T-helper 22 cell (primary cell): ENCODE measurements around the gene TMEM178A.
"Not testable (repeated sequence)": the region's sequence is repeated elsewhere in the genome, so short reads cannot be mapped to it uniquely, and the experiment has no call there.

Experiments used
- DNase-seq: peaks from one replicate; pipeline ENCODE4 v3.0.0-alpha.2; 2020; ENCODE audit warnings: low read depth

TMEM178A gene

DNA sequence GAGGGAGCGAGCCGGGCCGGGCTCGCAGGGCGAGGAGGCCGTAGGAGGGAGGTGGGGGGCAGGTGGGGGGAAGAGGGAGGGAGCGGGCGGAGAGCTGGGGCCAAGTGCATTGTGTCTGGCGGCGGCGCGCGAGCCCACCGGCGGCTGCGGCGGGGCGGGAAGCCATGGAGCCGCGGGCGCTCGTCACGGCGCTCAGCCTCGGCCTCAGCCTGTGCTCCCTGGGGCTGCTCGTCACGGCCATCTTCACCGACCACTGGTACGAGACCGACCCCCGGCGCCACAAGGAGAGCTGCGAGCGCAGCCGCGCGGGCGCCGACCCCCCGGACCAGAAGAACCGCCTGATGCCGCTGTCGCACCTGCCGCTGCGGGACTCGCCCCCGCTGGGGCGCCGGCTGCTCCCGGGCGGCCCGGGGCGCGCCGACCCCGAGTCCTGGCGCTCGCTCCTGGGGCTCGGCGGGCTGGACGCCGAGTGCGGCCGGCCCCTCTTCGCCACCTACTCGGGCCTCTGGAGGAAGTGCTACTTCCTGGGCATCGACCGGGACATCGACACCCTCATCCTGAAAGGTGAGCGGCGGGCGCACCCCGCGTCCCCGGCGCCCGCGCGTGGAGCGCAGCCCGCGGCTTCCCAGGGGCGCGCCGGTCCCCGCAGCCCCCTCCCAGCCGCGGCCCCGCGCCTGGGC, at the start of gene TMEM178A:
TSS of gene TMEM178A (plus strand) at position 107 of the 680 bp plus-strand sequence. CDS start at position 165, 58 bp downstream.
- no peak for DNase-seq

DNA sequence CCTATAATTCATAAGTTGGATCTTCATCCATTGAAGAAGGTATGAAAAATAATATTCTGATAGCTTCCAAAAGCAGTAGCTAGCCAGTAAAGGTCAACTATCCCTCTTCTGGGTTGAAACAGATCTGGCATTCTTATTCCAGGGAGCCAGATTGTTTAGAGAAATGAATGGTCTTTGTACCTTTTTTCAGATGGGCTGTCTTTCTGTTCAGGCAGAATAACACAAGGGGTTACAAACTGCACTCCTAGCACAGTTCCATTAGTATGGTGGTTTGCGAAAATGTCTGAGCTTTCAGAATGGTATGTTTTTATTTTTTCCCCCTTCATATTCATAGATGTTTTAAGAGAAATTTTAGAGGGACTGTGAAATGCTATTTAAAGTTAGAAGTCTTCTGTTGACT, 47.5 kb upstream of the TMEM178A start:
- no peak for DNase-seq

DNA sequence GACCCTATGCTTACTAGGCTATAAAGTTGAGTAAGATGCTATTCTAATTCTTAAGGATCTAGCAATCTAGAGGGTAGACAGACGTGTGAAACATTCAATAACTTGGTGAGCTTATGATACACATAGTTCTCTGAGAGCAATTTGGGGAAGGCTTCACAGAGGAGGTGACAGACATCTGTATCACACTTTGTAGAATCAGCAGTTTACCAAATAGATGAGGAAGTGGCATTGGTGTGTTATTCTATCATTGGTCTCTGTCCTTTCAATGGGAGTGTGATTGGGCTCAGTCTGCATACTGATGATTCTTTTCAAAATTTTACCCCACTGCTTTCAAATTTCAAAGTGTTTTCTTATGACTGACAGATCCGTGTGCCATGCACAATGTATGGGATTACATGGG, 47.0 kb upstream of the TMEM178A start:
- DNase-seq = no peak

DNA sequence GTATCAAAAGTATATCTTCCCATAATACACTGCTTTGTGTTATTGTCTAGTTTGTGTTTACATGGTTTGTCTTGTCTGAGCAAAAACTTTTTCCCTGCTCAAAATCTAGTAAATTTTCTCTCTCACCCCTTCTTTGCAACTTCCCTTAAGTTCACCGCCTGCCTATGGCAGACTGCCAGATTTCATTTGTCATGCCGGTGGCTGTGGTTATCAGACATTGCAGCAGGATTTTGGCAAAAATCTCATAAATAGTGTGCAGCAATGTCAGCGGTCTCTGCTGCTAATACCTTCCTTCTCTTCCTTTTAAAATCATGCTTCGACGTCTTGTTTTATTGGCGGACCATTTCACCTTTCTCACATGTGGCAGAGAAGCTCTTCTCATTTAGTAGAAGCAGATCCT, 45.6 kb upstream of the TMEM178A start:
- no peak for DNase-seq

DNA sequence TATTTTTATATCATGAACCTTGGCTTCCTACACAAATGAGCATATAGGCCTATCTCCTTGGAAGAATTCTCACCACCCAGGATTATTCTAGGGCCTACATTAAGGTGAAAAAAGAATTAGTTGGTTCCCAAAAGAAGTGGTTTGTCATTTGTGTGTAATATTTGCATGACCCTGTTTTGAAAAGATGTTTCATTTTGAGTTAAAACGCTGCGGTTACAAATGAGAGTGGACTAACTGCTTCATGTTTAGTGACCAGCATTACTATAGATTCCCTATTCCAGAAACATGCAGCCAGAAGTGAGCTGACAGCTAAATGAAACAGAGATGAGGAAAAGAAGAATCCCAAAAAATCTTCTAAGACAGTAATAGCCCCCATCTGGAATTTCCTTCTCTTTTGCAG, 44.1 kb upstream of the TMEM178A start:
- no peak for DNase-seq

DNA sequence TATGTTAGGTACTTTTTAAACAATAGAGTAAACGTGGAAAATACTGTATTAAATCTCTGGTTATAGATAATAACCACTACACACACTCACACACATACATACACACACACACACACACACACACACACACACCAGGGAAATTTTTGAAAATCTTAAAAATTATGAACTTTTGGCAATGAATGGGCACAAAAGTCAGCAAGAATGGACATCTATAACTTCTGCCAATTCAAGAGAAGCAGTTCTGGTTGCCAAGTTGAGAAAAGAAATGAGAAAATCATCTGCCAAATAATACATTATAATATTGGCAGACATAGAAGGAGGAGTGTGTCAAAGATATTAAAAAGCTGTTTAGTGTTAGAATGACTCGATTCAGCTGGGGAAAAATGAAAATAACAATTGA, 42.9 kb upstream of the TMEM178A start:
- DNase-seq = no peak

DNA sequence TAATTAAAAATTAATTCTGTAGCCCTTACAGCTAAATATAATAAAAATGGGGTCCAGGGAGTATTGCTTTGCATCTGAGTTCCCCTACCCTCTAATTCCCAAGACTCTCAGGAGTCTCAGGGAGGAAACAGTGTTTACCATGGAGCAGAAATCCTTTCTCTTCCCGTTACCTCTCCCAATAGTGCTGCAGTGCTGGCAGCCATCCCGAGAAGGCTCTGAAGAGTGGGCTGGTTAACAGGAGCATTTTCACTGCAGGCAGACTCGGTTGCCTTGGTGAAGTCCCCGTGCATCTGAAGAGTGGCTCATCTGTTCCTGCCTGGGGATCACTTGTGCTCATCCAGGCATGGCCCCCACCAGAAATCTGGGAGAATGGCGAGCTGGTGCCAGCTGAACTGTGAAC, 41.8 kb upstream of the TMEM178A start:
- DNase-seq = no peak

DNA sequence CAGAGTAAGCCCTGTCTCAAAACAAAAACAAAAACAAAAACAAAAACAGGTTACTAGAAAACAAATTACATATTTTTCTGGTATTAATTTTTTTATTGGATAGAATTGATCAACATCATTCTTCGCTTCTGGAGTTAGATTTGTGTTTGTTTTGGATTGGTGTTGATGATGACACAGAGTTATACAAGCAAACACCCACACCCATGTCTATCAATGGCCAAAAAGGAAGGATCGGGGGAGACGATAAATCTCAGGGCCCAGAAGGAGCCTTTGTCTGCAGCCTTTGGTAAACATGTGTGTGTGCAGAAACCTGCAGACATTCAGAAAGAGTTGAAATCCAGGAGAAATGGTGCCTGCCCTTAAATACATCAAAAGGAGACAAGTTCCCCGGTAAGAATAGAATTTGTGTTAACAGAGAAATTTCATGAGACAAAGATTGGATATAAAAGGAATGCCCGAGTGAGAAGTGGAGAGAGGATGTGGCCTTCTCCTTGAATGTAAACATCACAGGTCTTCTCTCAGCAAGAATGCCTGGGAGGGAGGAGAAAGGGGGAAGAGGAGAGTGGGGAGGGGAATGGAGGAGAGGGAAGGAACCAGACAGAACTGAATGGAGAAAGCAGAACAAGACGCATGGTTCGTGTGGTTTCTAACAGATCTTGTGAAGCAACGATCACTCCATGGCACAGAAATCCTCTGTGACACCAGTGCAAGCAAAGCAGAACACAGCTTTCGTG, 40.4 kb upstream of the TMEM178A start:
- DNase-seq = no peak

DNA sequence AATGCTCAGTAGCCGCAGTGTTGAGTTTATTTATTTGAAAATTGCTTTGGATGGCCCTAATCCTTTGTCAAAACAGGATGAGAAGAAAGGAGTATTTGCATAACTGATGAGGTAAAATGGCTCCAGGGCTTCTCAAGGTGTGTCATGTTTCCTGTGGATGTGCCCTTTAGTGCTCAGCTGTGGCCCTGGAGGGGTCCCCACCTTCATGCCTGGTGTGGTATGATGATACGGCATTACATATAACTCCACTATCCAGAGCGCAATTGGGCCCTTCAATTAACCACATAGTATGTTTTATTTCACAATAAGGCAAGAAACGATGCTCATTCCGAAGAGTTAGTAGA, 39.8 kb upstream of the TMEM178A start:
- DNase-seq = no peak

DNA sequence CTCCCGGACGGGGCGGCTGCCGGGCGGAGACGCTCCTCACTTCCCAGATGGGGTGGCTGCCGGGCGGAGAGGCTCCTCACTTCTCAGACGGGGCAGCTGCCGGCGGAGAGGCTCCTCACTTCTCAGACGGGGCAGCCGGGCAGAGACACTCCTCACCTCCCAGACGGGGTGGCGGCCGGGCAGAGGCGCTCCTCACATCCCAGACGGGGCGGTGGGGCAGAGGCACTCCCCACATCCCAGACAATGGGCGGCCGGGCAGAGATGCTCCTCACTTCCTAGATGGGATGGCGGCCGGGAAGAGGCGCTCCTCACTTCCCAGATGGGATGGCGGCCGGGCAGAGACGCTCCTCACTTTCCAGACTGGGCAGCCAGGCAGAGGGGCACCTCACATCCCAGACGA, 37.4 kb upstream of the TMEM178A start:
- DNase-seq = not testable (repeated sequence)

DNA sequence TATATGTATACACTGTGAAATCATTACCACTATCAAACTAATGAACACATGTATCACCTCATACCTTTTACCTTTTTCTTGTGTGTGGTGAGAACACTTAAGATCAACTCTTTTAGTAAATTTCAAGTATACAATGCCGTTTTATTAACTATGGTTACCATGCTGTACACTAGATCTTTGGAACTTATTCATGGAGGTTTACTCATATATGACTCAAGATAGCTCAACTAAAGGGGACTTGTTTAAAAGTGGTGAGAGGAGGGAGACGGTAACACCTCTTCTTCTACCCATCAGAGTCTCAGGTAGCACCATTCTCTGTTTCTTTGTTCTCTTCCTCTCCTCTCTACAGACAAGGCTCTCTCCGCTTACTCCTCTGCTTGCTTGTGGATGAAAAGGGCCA, 36.1 kb upstream of the TMEM178A start:
- no peak for DNase-seq

DNA sequence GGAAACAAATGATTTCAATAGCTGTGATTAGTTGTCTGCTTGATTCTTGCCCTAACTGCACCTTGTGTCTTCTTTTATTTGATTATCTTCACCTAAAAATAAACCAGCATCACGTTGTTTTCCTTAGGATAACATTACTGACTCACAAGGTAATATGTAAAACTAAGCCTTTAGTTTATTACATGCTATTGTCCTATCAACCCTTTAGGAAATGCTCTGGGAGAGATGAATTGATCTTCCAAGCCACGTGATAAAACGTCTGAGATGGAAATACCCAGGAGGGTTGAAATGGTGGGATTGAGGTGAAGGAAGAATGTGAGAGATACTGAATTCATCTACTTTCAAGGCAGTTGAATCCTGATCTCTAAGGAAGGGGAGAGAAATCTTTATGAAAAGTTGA, 34.5 kb upstream of the TMEM178A start:
- DNase-seq = no peak

DNA sequence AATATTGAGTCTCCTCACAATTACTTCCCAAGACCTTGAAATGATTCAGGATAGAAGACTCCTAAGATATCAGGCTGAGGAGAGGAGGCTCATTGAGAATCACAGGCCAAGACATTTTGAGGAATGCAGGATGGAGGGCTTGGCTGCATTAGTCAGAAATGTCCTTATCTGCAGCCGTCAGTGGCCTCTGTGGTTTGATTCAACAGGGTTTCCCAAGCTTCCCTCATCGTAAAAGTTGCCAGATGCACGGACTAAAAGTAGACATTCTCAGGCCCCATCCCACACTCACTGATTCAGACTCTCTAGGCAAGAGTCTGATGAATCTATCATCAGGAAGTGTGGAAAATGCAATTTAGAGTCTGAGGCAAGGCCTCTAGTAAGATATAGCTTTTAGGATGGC, 34.0 kb upstream of the TMEM178A start:
- DNase-seq = no peak

DNA sequence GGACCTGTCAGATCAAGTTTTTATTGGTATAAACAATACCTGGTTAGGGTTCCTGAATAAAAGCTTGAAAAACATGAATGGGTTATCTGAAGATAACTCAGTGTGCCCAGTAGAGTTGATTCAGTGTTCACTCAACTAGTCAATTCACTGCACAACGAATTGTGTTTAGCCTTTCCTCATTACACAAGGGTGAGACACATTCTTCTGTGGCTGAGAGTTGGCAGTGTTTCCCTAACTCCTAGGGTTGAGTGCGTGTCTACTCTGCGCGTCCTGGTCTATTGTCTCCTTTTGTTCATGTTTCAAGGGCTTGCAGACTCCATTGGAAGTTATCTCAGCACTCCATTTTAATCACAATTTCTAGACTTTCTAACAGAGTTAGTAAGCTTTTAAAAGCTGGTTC, 32.8 kb upstream of the TMEM178A start:
- no peak for DNase-seq

DNA sequence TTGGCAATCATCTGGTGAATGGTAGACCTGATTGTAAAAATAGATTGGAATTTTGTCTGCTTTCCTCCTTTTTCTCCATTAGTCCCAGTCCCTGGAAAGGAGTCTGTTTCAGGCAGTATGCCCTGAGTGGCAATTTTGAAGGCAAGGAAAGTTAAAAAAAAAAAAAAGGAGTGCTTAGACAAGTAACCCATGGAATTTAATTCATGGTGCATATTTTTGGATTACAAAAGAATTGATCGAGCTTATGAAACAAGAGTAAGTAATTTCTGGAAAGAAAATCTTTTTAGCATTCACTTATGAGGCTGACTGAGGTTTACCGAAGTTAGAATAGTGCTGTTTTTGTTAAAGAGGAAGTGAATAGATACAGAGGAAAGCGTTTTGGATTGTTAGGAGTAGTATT, 29.4 kb upstream of the TMEM178A start:
- no peak for DNase-seq

DNA sequence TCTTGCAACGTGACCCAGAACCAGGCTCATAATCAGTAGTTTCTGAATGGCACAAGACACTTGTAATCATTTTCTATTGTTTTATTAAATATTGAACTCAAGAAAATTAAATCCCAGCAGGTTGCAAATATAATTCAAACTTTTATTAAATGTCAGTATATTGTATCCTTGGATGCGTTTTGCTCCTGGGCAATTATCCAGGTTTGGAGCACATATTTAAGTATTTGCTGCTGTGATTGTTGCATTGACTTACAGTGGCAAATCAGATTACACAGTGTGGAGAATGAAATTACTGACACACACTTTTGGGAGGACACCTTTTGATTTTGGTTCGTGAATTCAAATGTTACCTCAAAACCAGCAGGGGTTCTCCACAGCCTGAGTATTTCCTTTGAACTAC, 27.1 kb upstream of the TMEM178A start:
- no peak for DNase-seq

DNA sequence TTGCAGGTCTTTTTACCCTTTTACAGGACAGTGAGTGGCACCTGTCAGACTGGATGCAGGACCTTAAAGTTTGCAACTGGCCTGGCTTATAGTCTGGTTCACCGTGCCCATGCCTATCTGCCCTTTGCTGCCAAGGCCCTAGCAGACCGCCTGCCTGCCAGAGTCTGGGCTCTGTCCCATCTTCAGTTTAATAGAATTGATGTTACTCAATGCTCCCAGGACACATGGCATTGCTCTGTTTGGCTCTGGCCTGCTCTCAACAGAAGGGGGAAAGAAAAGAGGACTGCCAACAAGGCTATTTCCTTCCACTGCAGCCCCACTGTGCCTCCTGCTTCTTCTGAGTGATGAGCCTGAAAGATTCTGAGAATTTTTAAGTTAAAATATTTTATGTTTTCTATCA, 25.6 kb upstream of the TMEM178A start:
- DNase-seq = no peak

DNA sequence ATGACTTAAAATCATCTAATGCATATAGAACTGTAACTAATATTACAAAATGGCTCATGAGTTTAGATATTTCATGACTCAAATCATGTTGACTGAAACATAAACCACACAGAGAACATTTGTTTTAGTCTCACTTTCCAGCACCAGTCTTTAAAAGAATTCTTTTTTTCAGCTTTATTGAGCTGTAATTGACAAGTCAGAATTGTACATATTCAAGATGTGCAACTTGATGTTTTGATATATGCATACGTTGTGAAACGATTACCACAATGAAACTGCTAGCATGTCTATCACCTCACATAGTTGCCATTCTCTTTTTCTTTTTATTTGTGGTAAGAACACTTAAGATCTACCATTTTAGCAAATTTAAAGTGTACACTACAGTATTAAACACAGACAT, 25.0 kb upstream of the TMEM178A start:
- no peak for DNase-seq

DNA sequence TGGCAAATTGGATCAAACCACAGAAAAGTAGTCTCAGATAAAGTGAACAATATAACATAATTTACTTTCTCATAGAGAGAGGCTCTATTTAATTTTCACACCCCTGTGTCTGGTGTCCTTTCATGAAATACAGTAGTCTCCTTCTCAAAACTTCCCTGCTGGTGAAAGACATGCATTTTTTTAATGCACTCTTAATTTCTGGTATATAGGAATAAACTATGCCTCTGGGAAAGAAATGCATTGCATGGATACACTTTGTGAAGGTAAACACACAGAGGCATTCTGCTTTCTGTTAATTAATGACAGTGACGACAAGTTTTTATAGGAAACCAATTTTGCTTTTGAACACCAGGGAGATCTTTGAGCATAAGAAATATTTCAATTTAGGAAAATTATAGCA, 24.1 kb upstream of the TMEM178A start:
- DNase-seq = no peak

DNA sequence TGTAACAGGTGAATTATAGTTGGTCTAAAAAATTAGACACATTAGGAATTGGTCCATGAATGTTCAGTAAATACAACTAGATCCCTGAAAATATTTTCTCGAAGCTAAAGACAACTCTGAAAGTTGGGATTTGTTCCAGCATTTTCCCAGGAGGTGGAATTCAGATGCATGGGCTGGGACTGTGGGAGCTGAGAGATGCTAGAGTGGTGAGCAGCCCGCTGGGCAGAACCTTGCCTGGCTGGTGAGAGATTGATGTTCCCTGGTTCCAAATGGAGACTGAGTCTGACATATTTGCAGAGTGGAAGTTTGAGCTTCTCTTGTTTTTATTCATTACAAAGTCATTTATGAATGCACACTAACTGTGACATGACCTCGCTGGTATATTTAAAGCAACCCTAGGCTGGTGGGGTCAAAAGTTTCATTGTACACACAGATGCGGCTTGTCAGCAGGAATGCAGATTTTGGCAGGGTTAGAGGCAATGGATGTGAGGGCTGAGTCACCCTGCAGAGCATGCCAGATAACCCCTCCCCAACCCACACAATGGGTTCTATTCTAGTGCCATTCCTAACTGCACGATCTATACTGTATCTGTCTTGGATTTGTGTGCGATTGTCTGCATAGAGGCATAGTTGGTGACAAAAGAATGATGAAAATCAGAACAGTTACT, 23.5 kb upstream of the TMEM178A start:
- no peak for DNase-seq

DNA sequence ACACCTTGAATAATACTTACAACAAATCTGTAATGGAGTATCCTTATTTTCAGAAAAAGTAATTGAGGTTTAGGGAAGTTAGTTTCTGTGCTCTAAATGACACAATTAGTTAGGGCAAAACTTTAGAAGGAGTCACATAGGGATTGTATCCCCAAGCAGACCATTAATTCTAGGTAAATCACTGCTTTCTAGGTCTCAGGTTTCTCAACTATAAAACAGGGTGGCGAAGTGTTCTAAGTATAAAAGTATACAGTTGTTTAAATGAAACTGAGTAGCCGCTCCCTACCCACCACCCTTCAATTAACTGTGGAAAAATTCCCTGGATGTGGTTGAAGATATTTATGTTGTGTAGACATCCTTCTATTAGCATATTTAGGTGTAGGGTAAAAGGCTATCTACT, 19.9 kb upstream of the TMEM178A start:
- DNase-seq = no peak

DNA sequence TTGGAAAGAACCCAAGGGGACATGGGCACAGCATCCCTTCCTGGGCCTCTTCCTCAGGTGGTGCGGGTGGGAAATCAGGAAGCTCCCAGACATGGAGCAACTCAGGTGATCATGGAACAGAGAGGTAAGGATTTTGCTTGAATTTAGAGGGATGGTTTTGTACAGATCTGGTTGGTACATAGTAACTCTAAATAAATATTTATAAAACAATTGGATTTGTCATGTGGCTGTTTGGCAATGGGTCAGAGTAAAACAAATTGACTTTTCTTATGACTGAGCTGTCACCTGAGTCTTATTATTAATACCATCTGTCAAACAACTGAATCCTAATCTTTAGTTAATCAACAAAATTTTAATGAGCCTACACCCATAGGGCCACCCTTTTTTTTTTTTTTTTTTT, 19.4 kb upstream of the TMEM178A start:
- no peak for DNase-seq

DNA sequence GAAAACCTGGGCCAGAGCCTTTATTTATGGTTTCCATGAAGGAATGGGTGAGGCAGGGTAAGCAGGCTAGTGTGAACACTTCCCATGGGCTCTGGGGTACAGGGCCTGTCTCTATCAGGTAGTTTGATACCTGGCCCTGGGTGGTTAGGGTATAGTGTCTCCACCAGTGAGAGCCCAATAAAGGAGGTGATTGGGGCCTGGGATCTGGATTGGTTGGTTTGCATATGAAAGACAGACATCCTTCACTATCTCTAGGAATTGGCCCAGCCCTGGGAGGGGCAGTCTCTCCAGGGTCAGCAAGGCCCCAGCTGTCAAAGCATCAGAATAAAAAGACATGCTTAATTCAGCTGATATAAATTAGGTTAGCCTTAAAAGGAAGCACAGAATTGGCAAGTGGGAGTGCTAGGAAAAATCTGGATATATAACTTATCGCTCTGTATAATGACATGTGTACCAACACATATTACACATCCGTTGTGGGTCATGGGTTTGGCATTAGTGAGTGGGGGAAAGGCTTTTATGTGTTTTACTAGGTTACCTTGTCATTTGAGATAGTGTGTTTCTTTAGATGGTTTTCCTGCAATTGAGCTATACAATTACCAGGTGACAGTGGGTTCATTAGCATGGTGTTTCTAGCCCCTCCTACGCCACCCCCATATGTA, 18.5 kb upstream of the TMEM178A start:
- no peak for DNase-seq
